ENCODE data around the gene CLMP.

- TF ChIP-seq POLR2AphosphoS5 (IDR thresholded peaks at IDR 0.05) = peak; percentile 96
- no peak for TF ChIP-seq CTCF (IDR thresholded peaks at IDR 0.05; ENCODE audit: poor library complexity, severe bottlenecking)
- no peak for TF ChIP-seq EZH2 (IDR thresholded peaks at IDR 0.05; ENCODE audit: borderline replicate concordance, insufficient read depth, low read length, poor library complexity, severe bottlenecking)
- TF ChIP-seq SMC3 (conservative IDR thresholded peaks at IDR 0.05; ENCODE audit: poor library complexity) = no peak
- TF ChIP-seq REST (IDR thresholded peaks at IDR 0.05; ENCODE audit: borderline replicate concordance) = peak; percentile 81
- no peak for TF ChIP-seq TAF1 (IDR thresholded peaks at IDR 0.05; ENCODE audit: low read depth)
- TF ChIP-seq MXI1 (conservative IDR thresholded peaks at IDR 0.05; ENCODE audit: poor library complexity, severe bottlenecking) = peak; percentile 92
- TF ChIP-seq RAD21 (conservative IDR thresholded peaks at IDR 0.05) = no peak
- no peak for TF ChIP-seq EP300 (conservative IDR thresholded peaks at IDR 0.05; ENCODE audit: poor library complexity, severe bottlenecking)
Observed at GRCh38 chr11:123061403-123062157, 133.5 kb downstream of the CLMP start, which contains the start of gene HSPA8.
